H1 (cell line): Measurements from ENCODE around the gene EIF2AK2. TPM values are rescaled to one million over a fixed set of nuclear protein-coding genes. Genes with fewer than 3 reads are reported as not detected.

Experiments
- CTCF ChIA-PET: fragments of 300-600 bp; sonication (Branson Sonifier 250); formaldehyde crosslinking; loops from one replicate; lab custom pipeline; 2021; ENCODE audit not compliant: partially characterized antibody; lab: Charles Lee
- POLR2A ChIA-PET: fragments of 300-600 bp; sonication (Branson Sonifier 250); formaldehyde crosslinking; loops from one replicate; lab custom pipeline; 2021; ENCODE audit warnings: inconsistent platforms; ENCODE audit not compliant: partially characterized antibody; lab: Charles Lee
- DNase-seq, 2 experiments: peaks; one replicate each; pipeline versions ENCODE4 v3.0.0 to v3.0.0-alpha.2; 2010 to 2022; ENCODE audit warnings: low spot score in 2 of 2, low read depth in 1 of 2, mixed read lengths in 1 of 2
- FAIRE-seq: peaks from 2 replicates; lab custom pipeline; 2011; peaks lifted over from hg19 to GRCh38; lab: Jason Lieb, UNC
- H2AFZ ChIP-seq: 2 replicates; pipeline ENCODE4 v1.8.1; 2012; ENCODE audit warnings: low read length, inconsistent platforms
- H2AK5ac ChIP-seq: 2 replicates; pipeline ENCODE4 v1.6.1; 2013; ENCODE audit warnings: low read depth, low read length
- H2BK120ac ChIP-seq: replicated peaks from 2 replicates; pipeline ENCODE3; 2013; ENCODE audit warnings: low read depth, low read length, inconsistent platforms
- H2BK12ac ChIP-seq: 2 replicates; pipeline ENCODE4 v1.6.1; 2013; ENCODE audit warnings: low read depth, low read length
- H2BK15ac ChIP-seq: 2 replicates; pipeline ENCODE4 v1.6.1; 2013; ENCODE audit warnings: low read length
- H2BK20ac ChIP-seq: 2 replicates; pipeline ENCODE4 v1.6.1; 2013; ENCODE audit warnings: low read length
- H2BK5ac ChIP-seq: 2 replicates; pipeline ENCODE4 v1.6.1; 2013; ENCODE audit warnings: low read depth, low read length
- H3K14ac ChIP-seq: 2 replicates; pipeline ENCODE4 v1.6.1; 2013; ENCODE audit warnings: inconsistent platforms; ENCODE audit not compliant: insufficient read length
- H3K18ac ChIP-seq: 2 replicates; pipeline ENCODE4 v1.6.1; 2013; ENCODE audit warnings: low read length; ENCODE audit errors: extremely low read depth
- H3K23ac ChIP-seq: 2 replicates; pipeline ENCODE4 v1.6.1; 2013; ENCODE audit warnings: inconsistent platforms; ENCODE audit not compliant: insufficient read length
- H3K23me2 ChIP-seq: 2 replicates; pipeline ENCODE4 v1.6.1; 2013; ENCODE audit warnings: low read depth, low read length
- H3K27ac ChIP-seq: 2 replicates; pipeline ENCODE4 v1.6.1; 2011; ENCODE audit warnings: low read depth, low read length, inconsistent platforms
- H3K27me3 ChIP-seq, 4 experiments: replicated peaks in 1 of 4; 1 replicate in 1 of 4; 2 replicates in 3 of 4; pipeline versions ENCODE4 v1.6.1 to v1.8.1; 2011 to 2013; ENCODE audit warnings: low read length in 3 of 4, mild to moderate bottlenecking in 3 of 4, inconsistent platforms in 2 of 4, mixed read lengths in 2 of 4, moderate library complexity in 1 of 4; ENCODE audit not compliant: control insufficient read depth in 3 of 4, insufficient read depth in 3 of 4; ENCODE audit errors: extremely low read depth in 1 of 4
- H3K36me3 ChIP-seq, 4 experiments: 2 replicates each; pipeline versions ENCODE4 v1.6.1 to v1.8.1; 2011 to 2013; ENCODE audit warnings: mild to moderate bottlenecking in 4 of 4, low read length in 3 of 4, moderate library complexity in 2 of 4, control low read depth in 1 of 4, inconsistent platforms in 1 of 4; ENCODE audit not compliant: insufficient read depth in 4 of 4, control insufficient read depth in 2 of 4
- H3K4ac ChIP-seq: replicated peaks from 2 replicates; pipeline ENCODE3; 2013; ENCODE audit warnings: low read length, low read depth, mixed read lengths, inconsistent platforms; ENCODE audit not compliant: insufficient read length
- H3K4me1 ChIP-seq, 4 experiments: replicated peaks in 1 of 4; 1 replicate in 1 of 4; 2 replicates in 3 of 4; pipeline versions ENCODE4 v1.6.1 to v1.8.1; 2011 to 2013; ENCODE audit warnings: low read length in 3 of 4, inconsistent platforms in 2 of 4, mixed read lengths in 1 of 4; ENCODE audit not compliant: insufficient read depth in 4 of 4, control insufficient read depth in 3 of 4
- H3K4me2 ChIP-seq, 2 experiments: 2 replicates each; pipeline versions ENCODE4 v1.6.1 to v1.8.1; 2011 to 2013; ENCODE audit warnings: low read depth in 2 of 2, low read length in 2 of 2, control low read depth in 1 of 2, inconsistent platforms in 1 of 2, mild to moderate bottlenecking in 1 of 2; ENCODE audit not compliant: insufficient read depth in 1 of 2
- H3K4me3 ChIP-seq, 4 experiments: fragments of 200-600, 300-600 bp in 1 of 4; sonication (generic), shearing (Covaris generic), sonication (Bioruptor Twin) in 1 of 4; 2 replicates each; pipeline versions ENCODE4 v1.5.1 to v1.8.1; 2011 to 2016; ENCODE audit warnings: low read length in 4 of 4, low read depth in 3 of 4, control low read depth in 2 of 4, inconsistent platforms in 2 of 4, mild to moderate bottlenecking in 2 of 4, mixed read lengths in 1 of 4, moderate library complexity in 1 of 4; ENCODE audit not compliant: insufficient read depth in 2 of 4; ENCODE audit errors: extremely low read depth in 1 of 4
- H3K56ac ChIP-seq: replicated peaks from 2 replicates; pipeline ENCODE3; 2013; ENCODE audit warnings: low read depth, mild to moderate bottlenecking, mixed read lengths, low read length, inconsistent platforms; ENCODE audit not compliant: insufficient read length
- H3K79me1 ChIP-seq: 2 replicates; pipeline ENCODE4 v1.6.1; 2013; ENCODE audit warnings: low read depth, low read length, control low read depth
- H3K79me2 ChIP-seq, 2 experiments: 2 replicates each; pipeline versions ENCODE4 v1.6.1 to v1.8.1; 2012 to 2013; ENCODE audit warnings: low read length in 2 of 2, mild to moderate bottlenecking in 2 of 2, inconsistent platforms in 1 of 2; ENCODE audit not compliant: insufficient read depth in 2 of 2, control insufficient read depth in 1 of 2
- H3K9ac ChIP-seq, 4 experiments: replicated peaks in 1 of 4; 1 replicate in 1 of 4; 2 replicates in 3 of 4; pipeline versions ENCODE4 v1.6.1 to v1.8.1; 2011 to 2013; ENCODE audit warnings: low read depth in 3 of 4, low read length in 3 of 4, control low read depth in 2 of 4, mild to moderate bottlenecking in 2 of 4, moderate library complexity in 2 of 4, inconsistent platforms in 1 of 4; ENCODE audit errors: extremely low read depth in 1 of 4
- H3K9me3 ChIP-seq, 2 experiments: 2 replicates each; pipeline versions ENCODE4 v1.6.1 to v1.8.1; 2012 to 2013; ENCODE audit warnings: mild to moderate bottlenecking in 2 of 2, moderate library complexity in 2 of 2, control low read depth in 1 of 2, inconsistent platforms in 1 of 2, low read depth in 1 of 2, low read length in 1 of 2, mixed read lengths in 1 of 2; ENCODE audit not compliant: insufficient read depth in 2 of 2
- H4K20me1 ChIP-seq, 2 experiments: replicated peaks in 1 of 2; 2 replicates each; pipeline versions ENCODE3 to v1.8.1; 2011 to 2013; ENCODE audit warnings: inconsistent platforms in 2 of 2, low read length in 2 of 2, mild to moderate bottlenecking in 1 of 2; ENCODE audit not compliant: insufficient read depth in 2 of 2, control insufficient read depth in 1 of 2
- H4K5ac ChIP-seq: 2 replicates; pipeline ENCODE4 v1.6.1; 2013; ENCODE audit warnings: low read length, low read depth, mixed read lengths, inconsistent platforms; ENCODE audit not compliant: insufficient read length
- H4K8ac ChIP-seq: 2 replicates; pipeline ENCODE4 v1.8.0; 2013; ENCODE audit warnings: mild to moderate bottlenecking, moderate library complexity, low read length, inconsistent platforms; ENCODE audit not compliant: insufficient read depth; ENCODE audit errors: extremely low read depth
- H4K91ac ChIP-seq: replicated peaks from 2 replicates; pipeline ENCODE3; 2013; ENCODE audit warnings: low read length, mixed read lengths, inconsistent platforms; ENCODE audit not compliant: insufficient read length
- CTBP2 ChIP-seq: IDR thresholded peaks from 2 replicates; pipeline ENCODE4 v1.7.0; 2011; ENCODE audit warnings: borderline replicate concordance, mild to moderate bottlenecking, moderate library complexity, mixed read lengths, low read length; ENCODE audit not compliant: insufficient read depth, insufficient read length
- WGBS, 2 experiments: shearing (Covaris generic) in 1 of 2; methylation state at CpG; one replicate each; pipeline versions ENCODE4 v1.1.6 to v1.1.7; 2013 to 2015; ENCODE audit warnings: low lambda C conversion rate in 2 of 2, mixed read lengths in 2 of 2, inconsistent platforms in 1 of 2, low coverage in 1 of 2, missing lambda C conversion rate in 1 of 2; ENCODE audit not compliant: insufficient replicate concordance in 2 of 2, insufficient coverage in 1 of 2, insufficient read length in 1 of 2; ENCODE audit errors: extremely low coverage in 1 of 2, missing lambda C conversion rate in 1 of 2; 5-methylcytosine and 5-hydroxymethylcytosine counted together
- polyA plus RNA-seq, 7 experiments: library from polyadenylated mRNA; depleted of rRNA in 3 of 7; stranded (reverse) in 5 of 7; unstranded in 2 of 7; fragments of >200 nt in 5 of 7; fragments of 200-250 nt in 2 of 7; gene quantifications; 1 replicate in 5 of 7; 2 replicates in 1 of 7; 4 replicates in 1 of 7; pipeline versions ENCODE4 v1.2.1 to v1.2.3, GENCODE V29; 2011 to 2013; ENCODE audit warnings: missing spikeins in 2 of 7, mixed read lengths in 2 of 7
- total RNA-seq: library from RNA; stranded (reverse); fragmentation: NEBNext Ultra II Directional; extraction: Animal tissue kit (Norgen Biotek cat#: 25700); gene quantifications from 2 replicates; pipeline ENCODE4 v1.2.1, GENCODE V29; 2021

Gene EIF2AK2
- total and polyA plus RNA-seq, 2 of the 8 experiments (the other 6 are each of a cell fraction or from before 2014, with no cell fraction given), result 13.1 to 46.9 TPM

- H3K56ac ChIP-seq, result no peak overlapping the region
- no peak overlapping the region for H2BK15ac ChIP-seq
- H3K79me1 ChIP-seq, result no peaks in the 10 kb centered on the region
- no peak overlapping the region for H4K8ac ChIP-seq
- no peak overlapping the region for H2BK120ac ChIP-seq
- H3K9ac ChIP-seq, result no peak overlapping the region
- DNase-seq (peak; percentile 19 to 49), FAIRE-seq (peak; percentile 7)
- no peak overlapping the region for H2BK5ac ChIP-seq
- H3K23ac ChIP-seq, result no peak overlapping the region
- H4K20me1 ChIP-seq, result no peaks in the 10 kb centered on the region
- 0 out of 8 replicates have a peak overlapping the region, but pooled peaks of 1 of the 4 experiments have one; percentile 13 for H3K4me3 ChIP-seq
- H3K79me2 ChIP-seq, result no peaks in the 10 kb centered on the region
- H2AFZ ChIP-seq, result no peak overlapping the region
- H3K14ac ChIP-seq, result no peak overlapping the region
- WGBS, 2 experiments, result 66% methylated on average over 5 of the region's 5 CpGs; no CpG with 5 or more reads in 1 of the 2 experiments
- no peak overlapping the region for H2AK5ac ChIP-seq
- peaks cover 0 to 32% (median 16%) of the 10 kb centered on the region in 4 experiments; a peak in 5 of 8 replicates for H3K36me3 ChIP-seq
- no peaks in the 10 kb centered on the region for H3K9me3 ChIP-seq
- CTCF ChIA-PET, result interaction anchor here (1.3 kb wide), 1 partner anchor 320 kb away, joined by 4 read pairs; no protein-coding TSS in a partner anchor
- H3K4me1 ChIP-seq, result peaks cover 0 to 6% (median 4%) of the 10 kb centered on the region in 4 experiments; a peak in 2 of 7 replicates
- no peak overlapping the region for H3K18ac ChIP-seq
- H4K91ac ChIP-seq, result no peak overlapping the region
- H3K27me3 ChIP-seq, result no peaks in the 10 kb centered on the region
- POLR2A ChIA-PET, result no interaction called here
- H3K4me2 ChIP-seq, result peak overlapping the region in 1 of 2 experiments; percentile 16; a peak in 1 of 4 replicates
- no peak overlapping the region for H3K4ac ChIP-seq
- no peak overlapping the region for H4K5ac ChIP-seq
- no peak for TF ChIP-seq CTBP2
- H3K27ac ChIP-seq, result no peak overlapping the region
- no peak overlapping the region for H2BK20ac ChIP-seq
- H2BK12ac ChIP-seq, result no peak overlapping the region
- no peaks in the 10 kb centered on the region for H3K23me2 ChIP-seq
These were observed 51.6 kb downstream of the EIF2AK2 start for GRCh38 chr2:37105150-37105549.
